Adipocyte (in vitro differentiated cells): ENCODE measurements around the gene MFSD6L.
A peak's percentile ranks its signal among the peaks of the same experiment; 100 is the strongest.

ENCODE experiments used
- DNase-seq: peaks from one replicate; pipeline ENCODE4 v3.0.0-alpha.2; 2015; ENCODE audit warnings: low read depth
- H3K27me3 ChIP-seq: replicated peaks from 2 replicates; pipeline ENCODE4 v1.7.0; 2013; ENCODE audit warnings: mild to moderate bottlenecking, low read length, moderate library complexity; ENCODE audit not compliant: control insufficient read depth, insufficient read depth
- H3K36me3 ChIP-seq: 2 replicates; pipeline ENCODE4 v1.7.0; 2013; ENCODE audit warnings: low read length, mild to moderate bottlenecking, moderate library complexity; ENCODE audit not compliant: control insufficient read depth, insufficient read depth, severe bottlenecking
- H3K4me1 ChIP-seq: 2 replicates; pipeline ENCODE4 v1.7.0; 2013; ENCODE audit warnings: mild to moderate bottlenecking, low read length, moderate library complexity; ENCODE audit not compliant: control insufficient read depth, insufficient read depth
- H3K4me3 ChIP-seq: 2 replicates; pipeline ENCODE4 v1.7.0; 2013; ENCODE audit warnings: mild to moderate bottlenecking, low read length, moderate library complexity
- H3K9ac ChIP-seq: 2 replicates; pipeline ENCODE4 v1.7.0; 2013; ENCODE audit warnings: mild to moderate bottlenecking, low read length, moderate library complexity
- H3K9me3 ChIP-seq: 2 replicates; pipeline ENCODE4 v1.7.0; 2013; ENCODE audit warnings: mild to moderate bottlenecking, low read length, moderate library complexity; ENCODE audit not compliant: control insufficient read depth

Gene MFSD6L

GRCh38 chr17:8754890-8755289 is 44.3 kb downstream of the MFSD6L start:
- Histone ChIP-seq H3K9ac (no peak overlapping the region), H3K9me3 (no peaks in the 10 kb centered on the region), H3K4me1 (no peaks in the 10 kb centered on the region), H3K36me3 (no peaks in the 10 kb centered on the region), H3K27me3 (peaks cover 53% of the 10 kb centered on the region), H3K4me3 (no peak overlapping the region)
- no peak for DNase-seq

- Histone ChIP-seq H3K4me3 (no peak overlapping the region), H3K9me3 (no peaks in the 10 kb centered on the region), H3K36me3 (no peaks in the 10 kb centered on the region), H3K4me1 (no peaks in the 10 kb centered on the region), H3K27me3 (peaks cover 48% of the 10 kb centered on the region), H3K9ac (no peak overlapping the region)
- DNase-seq = peak; percentile 31
These were observed 45.2 kb downstream of the MFSD6L start for GRCh38 chr17:8753976-8754440.

- Histone ChIP-seq H3K4me3 (no peak overlapping the region), H3K9me3 (peaks cover under 1% of the 10 kb centered on the region), H3K9ac (no peak overlapping the region), H3K4me1 (no peaks in the 10 kb centered on the region), H3K36me3 (no peaks in the 10 kb centered on the region), H3K27me3 (peaks cover 50% of the 10 kb centered on the region)
- no peak for DNase-seq
These were observed 45.8 kb downstream of the MFSD6L start for GRCh38 chr17:8753136-8753975.

- Histone ChIP-seq H3K9ac (no peak overlapping the region), H3K36me3 (no peaks in the 10 kb centered on the region), H3K9me3 (peaks cover 8% of the 10 kb centered on the region), H3K4me3 (no peak overlapping the region), H3K27me3 (peaks cover 38% of the 10 kb centered on the region), H3K4me1 (peaks cover 5% of the 10 kb centered on the region)
- no peak for DNase-seq
These were observed 49.5 kb downstream of the MFSD6L start for GRCh38 chr17:8749616-8750015.

- Histone ChIP-seq H3K9ac (no peak overlapping the region), H3K4me1 (peaks cover 5% of the 10 kb centered on the region), H3K4me3 (no peak overlapping the region), H3K27me3 (peaks cover 35% of the 10 kb centered on the region), H3K36me3 (no peaks in the 10 kb centered on the region), H3K9me3 (peaks cover 8% of the 10 kb centered on the region)
- DNase-seq = no peak
These were observed 51.4 kb downstream of the MFSD6L start for GRCh38 chr17:8747742-8748141.
